NCI-H128 (cell line): ENCODE results near the gene SLC8A3.

Experiments used
- DNase-seq: peaks from one replicate; lab custom pipeline; 2025; ENCODE audit not compliant: unreplicated experiment; lab: John Stamatoyannopoulos, UW

The SLC8A3 gene

DNA sequence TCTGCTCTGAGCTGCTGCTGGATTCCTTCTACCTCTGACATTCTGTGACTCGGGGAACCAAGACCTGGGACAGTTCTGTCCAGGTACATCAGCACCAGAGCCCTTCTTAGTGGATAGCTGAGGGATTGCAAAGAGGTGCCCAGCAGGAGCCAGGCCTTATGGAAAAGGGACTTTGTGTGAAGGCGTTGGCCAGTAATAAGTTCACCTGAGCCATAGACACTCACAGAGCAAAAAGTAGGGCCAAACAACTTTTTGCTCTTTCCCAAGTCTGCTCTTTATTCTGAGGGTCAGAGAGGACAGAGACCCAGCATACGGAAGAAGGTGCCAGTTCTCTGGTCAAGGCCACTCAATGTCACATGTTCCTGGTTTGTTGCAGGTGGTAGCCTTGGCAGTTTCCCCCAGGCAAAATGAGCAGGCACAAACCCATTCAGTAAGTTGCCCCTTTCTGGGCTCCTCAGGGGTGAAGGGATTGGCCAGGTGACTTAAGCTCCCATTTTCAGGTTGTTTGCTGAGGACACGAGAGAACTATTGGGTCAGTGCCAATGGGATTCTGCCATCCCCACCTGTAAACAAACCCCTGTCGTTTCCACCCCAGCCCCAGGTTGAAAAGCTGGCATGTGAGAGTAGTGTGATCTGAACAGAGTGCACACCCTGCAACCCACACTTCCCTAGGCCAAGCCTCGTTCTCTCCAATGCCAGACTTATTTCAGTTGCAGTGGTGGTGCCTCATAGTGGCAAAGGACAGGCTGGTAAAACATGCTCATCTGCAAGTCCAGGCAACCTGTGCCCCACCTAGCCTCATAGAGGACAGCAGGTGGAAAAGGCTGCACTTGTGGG is 159.2 kb downstream of the SLC8A3 start:
- DNase-seq: no peak

DNA sequence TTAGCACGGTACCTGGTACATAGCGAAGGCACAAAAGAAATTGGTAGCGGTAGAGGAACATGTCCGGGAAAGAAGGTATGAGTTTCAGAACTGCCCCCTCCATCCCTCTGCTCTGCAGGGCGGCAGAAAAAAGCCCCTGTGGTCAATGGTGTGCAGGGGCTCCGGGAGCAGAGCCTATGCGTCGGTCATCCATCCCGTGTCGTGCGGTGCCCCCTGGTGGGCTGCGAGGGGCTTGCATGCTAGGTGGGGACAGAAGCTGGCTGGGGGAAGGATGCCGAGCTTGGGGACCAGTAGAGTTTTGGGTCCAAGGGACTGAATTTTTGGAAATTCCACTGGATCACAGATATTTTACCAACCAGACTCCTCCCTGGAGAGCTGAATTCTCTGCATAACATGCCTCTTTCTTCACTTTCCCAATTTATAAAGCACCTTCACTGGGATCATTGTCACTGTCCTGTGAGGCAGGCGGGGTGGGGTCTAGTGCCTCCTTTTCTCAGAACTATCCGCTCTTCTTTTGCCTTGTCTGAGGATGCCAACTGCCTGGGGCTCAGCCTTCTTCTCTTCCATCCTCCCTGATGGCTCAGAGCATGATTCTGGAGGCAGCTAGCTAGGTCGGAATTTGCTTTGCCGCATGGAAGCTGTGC is 160.8 kb downstream of the SLC8A3 start:
- peak; percentile 40 for DNase-seq

GRCh38 chr14:70023871-70024270 is 164.9 kb downstream of the SLC8A3 start:
- no peak for DNase-seq

- no peak for DNase-seq
Measured at GRCh38 chr14:70022771-70023445, 165.8 kb downstream of the SLC8A3 start.

- DNase-seq: no peak
Measured at GRCh38 chr14:70021548-70022220, 167.1 kb downstream of the SLC8A3 start.

DNA sequence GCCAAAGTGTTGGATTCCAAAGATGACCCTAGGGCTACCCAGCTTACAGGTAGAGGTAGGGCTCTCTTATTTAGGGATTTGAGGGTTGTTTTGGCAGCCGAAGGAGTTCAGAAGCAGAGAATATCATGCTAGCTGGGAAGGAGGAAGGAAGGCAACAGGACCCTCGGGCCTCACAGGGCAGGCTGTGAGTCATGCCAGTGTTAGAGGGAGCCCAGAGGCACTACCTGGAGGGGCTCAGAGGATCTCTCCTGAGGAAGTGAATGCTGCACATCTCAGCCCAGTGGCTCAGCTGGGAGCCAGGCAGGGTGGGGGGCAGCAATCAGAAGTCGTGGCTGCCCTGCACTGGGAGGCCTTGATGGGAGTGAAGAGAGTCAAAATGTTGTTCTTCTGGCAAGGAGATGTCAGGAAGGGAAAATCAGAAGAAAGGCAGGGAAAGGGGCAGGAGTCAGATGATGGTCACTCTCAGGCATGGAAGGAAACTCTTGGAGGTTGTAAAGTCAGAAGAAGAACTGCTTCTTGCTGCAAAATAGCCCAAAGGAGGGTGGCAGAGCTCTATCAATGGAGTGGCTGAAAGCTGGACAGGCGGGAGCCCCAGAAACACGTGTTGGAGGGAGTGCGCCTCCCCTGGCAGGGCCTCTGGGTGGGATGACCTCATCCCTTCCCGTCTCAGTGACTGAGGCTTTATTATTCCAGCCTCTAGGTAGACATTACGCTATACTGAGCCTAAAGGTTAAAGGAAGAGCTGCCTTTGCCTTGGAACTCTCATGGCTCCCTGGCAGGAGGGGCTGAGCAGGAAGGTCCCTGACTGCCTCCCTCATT is 168.2 kb downstream of the SLC8A3 start:
- DNase-seq: no peak

GRCh38 chr14:70019695-70020094 is 169.1 kb downstream of the SLC8A3 start:
- no peak for DNase-seq

- DNase-seq: no peak
Measured at GRCh38 chr14:70018713-70019211, 170.0 kb downstream of the SLC8A3 start.

- no peak for DNase-seq
Measured at GRCh38 chr14:70018230-70018629, 170.5 kb downstream of the SLC8A3 start.

- DNase-seq: no peak
Measured at GRCh38 chr14:70014406-70015095, 174.2 kb downstream of the SLC8A3 start.

DNA sequence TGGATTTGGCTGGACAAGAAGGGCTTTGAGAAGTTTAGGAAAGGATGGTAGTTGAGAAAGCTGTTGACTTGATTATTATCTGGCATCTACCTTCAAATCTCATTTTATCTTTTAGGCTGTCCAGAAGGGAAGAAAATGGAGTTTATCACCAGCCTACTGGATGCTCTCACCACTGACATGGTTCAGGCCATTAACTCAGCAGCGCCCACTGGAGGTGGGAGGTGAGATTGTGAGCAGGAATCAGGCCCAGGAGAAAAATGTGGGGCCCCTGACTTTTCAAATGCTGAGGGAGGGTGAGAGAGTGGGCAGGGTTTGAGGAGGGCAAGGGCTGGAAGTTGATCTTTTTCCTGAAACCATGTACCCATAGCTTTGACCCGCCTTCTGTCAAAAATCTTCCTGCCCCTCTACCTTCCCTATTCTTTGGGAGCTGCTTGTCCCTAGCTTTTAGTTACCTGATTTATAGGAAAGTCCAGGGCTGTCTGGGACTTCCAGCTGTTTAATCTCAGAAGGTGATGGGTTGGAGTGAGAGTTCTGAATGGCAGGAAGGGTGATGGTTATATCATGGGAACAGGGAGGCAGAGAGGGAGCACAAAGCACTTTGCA is 175.4 kb downstream of the SLC8A3 start:
- no peak for DNase-seq

- DNase-seq: no peak
Measured at GRCh38 chr14:70011708-70012107, 177.0 kb downstream of the SLC8A3 start.

- no peak for DNase-seq
Measured at GRCh38 chr14:70011098-70011497, 177.7 kb downstream of the SLC8A3 start.

- no peak for DNase-seq
Measured at GRCh38 chr14:70009961-70010360, 178.8 kb downstream of the SLC8A3 start.

DNA sequence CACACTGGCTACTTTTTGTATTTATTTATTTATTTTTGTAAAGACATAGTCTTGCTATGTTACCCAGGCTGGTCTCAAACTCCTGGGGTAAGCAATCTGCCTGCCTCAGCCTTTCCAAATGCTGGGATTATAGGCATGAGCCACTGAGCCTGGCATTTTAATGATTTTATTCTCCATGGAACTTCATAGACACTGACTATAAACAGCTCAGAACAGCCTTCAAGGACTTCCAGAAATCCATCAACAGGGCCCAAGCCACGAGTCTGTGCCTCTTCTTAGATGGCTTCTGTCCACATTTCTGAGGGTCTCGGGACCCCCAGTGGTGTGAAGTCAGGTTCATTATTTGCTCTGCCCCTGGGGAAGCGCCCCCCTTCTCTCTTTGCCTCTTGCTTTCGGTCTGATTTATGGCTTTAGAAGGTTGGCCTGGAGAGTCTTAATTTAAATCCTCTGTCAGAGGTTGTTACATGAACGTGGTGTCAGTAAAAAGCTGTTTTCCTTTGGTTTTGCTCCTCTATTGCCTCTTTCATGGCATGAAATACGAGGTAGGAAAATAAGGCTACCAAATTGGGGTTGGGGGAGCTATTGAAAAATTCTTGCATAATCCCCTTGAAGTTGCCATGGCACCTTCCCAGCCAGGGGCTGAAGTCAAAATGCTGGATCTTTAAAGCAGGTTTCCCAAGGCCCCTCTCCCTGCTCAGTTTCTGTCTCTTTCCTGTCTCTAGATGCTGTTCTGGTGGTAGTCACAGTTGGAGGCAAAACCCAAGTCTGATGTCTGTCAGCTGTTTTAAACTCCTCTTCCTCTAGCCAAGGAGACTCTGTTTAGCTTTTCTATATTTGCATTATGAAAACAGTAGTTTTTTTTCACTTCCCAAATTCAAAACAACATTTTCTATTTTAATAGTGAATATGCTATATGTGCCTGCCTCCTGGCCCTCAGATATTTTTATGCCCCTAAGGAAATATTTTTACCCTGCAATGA is 180.2 kb downstream of the SLC8A3 start:
- no peak for DNase-seq

GRCh38 chr14:70006699-70007098 is 182.1 kb downstream of the SLC8A3 start:
- no peak for DNase-seq

DNA sequence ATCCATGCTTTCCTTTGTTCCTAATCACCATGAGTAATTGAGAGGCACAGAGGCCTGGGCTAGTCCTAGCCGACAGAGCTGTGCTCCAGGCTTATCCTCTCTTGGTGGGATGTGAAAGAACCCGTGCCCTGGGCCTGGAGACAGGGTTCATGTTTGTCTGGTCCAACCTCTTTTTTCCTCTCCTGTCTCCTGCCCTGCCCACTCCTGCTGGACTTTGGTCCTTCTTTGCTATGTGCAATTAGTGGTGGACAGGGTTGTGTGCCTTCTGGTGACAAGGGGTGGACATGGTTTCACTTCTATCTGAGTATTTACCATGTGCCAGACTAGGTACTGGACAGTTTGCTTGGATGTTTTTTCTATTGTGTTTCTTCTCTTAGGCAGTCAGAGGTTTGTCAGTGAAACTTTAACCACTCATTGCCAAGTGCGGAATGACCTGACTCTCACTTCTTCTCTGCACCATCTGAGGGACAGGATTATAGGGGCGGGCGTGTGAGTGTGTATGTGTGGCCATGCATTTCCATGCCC is 183.4 kb downstream of the SLC8A3 start:
- DNase-seq: no peak

GRCh38 chr14:70004791-70005190 is 184.0 kb downstream of the SLC8A3 start:
- DNase-seq: no peak
